GM23248 (cell line): Measurements from ENCODE around the gene NEMP2. TPM values are rescaled to one million over a fixed set of nuclear protein-coding genes. Genes with fewer than 3 reads are reported as not detected.
"Not testable (repeated sequence)": the region's sequence is repeated elsewhere in the genome, so short reads cannot be mapped to it uniquely, and the experiment has no call there.

Source experiments
- DNase-seq: peaks from one replicate; pipeline ENCODE4 v3.0.0-alpha.2; 2015
- H2AFZ ChIP-seq: fragments of 200-600 bp; sonication (generic); 2 replicates; pipeline ENCODE4 v1.6.1; 2016; ENCODE audit warnings: antibody characterized with exemption
- H3F3A ChIP-seq: fragments of 200-600 bp; sonication (generic); 2 replicates; pipeline ENCODE4 v1.6.1; 2016; ENCODE audit warnings: mild to moderate bottlenecking, antibody characterized with exemption, mixed run types; ENCODE audit not compliant: insufficient read depth
- H3K27ac ChIP-seq: fragments of 200-600 bp; sonication (generic); 2 replicates; pipeline ENCODE4 v1.5.1; 2016; ENCODE audit warnings: mild to moderate bottlenecking
- H3K27me3 ChIP-seq: fragments of 200-600 bp; sonication (generic); replicated peaks from 2 replicates; pipeline ENCODE4 v1.6.1; 2016; ENCODE audit warnings: mild to moderate bottlenecking; ENCODE audit not compliant: insufficient read depth
- H3K36me3 ChIP-seq: fragments of 200-600 bp; sonication (generic); 2 replicates; pipeline ENCODE4 v1.6.1; 2016; ENCODE audit warnings: low read depth, mild to moderate bottlenecking
- H3K4me1 ChIP-seq: fragments of 200-600 bp; sonication (generic); 2 replicates; pipeline ENCODE4 v1.6.1; 2016; ENCODE audit warnings: mild to moderate bottlenecking; ENCODE audit not compliant: insufficient read depth
- H3K4me2 ChIP-seq: fragments of 200-600 bp; sonication (generic); one replicate; pipeline ENCODE4 v1.6.1; 2016; ENCODE audit warnings: mild to moderate bottlenecking; ENCODE audit not compliant: unreplicated experiment
- H3K4me3 ChIP-seq: fragments of 200-600 bp; sonication (generic); 2 replicates; pipeline ENCODE4 v1.5.1; 2016; ENCODE audit warnings: mild to moderate bottlenecking
- H3K79me2 ChIP-seq: fragments of 200-600 bp; sonication (generic); 2 replicates; pipeline ENCODE4 v1.6.1; 2016; ENCODE audit warnings: mild to moderate bottlenecking; ENCODE audit not compliant: insufficient read depth
- H3K9ac ChIP-seq: fragments of 200-600 bp; sonication (generic); 2 replicates; pipeline ENCODE4 v1.6.1; 2016; ENCODE audit warnings: mild to moderate bottlenecking
- H3K9me2 ChIP-seq: fragments of 200-600 bp; sonication (generic); 2 replicates; pipeline ENCODE4 v1.6.1; 2016; ENCODE audit warnings: mixed run types, mild to moderate bottlenecking, moderate library complexity; ENCODE audit not compliant: insufficient read depth
- H3K9me3 ChIP-seq: fragments of 200-600 bp; sonication (generic); one replicate; pipeline ENCODE4 v1.6.1; 2017; ENCODE audit warnings: low read depth
- H4K20me1 ChIP-seq: fragments of 200-600 bp; sonication (generic); 2 replicates; pipeline ENCODE4 v1.6.0; 2016; ENCODE audit not compliant: insufficient read depth
- EZH2 ChIP-seq: fragments of 200-600 bp; sonication (generic); IDR thresholded peaks from 2 replicates; pipeline ENCODE4 v1.6.1; 2018; ENCODE audit warnings: antibody characterized with exemption, mild to moderate bottlenecking; ENCODE audit not compliant: insufficient read depth, poor library complexity, severe bottlenecking
- EZH2phosphoT487 ChIP-seq: fragments of 200-600 bp; sonication (generic); IDR thresholded peaks from 2 replicates; pipeline ENCODE4 v1.6.1; 2018; ENCODE audit warnings: antibody characterized with exemption, moderate library complexity, mild to moderate bottlenecking, low read depth; ENCODE audit not compliant: insufficient read depth
- WGBS, 2 experiments: methylation state at CpG; one replicate each; pipeline ENCODE4 v1.1.6; 2015 to 2017; ENCODE audit warnings: low lambda C conversion rate in 2 of 2, low coverage in 1 of 2; ENCODE audit errors: missing lambda C conversion rate in 2 of 2; 5-methylcytosine and 5-hydroxymethylcytosine counted together
- in situ Hi-C: fragments of 300-500 bp; cut with MboI; formaldehyde crosslinking; loops from 2 replicates; pipeline ENCODE4 v1.15.0; 2020
- polyA plus RNA-seq: library from polyadenylated mRNA; unstranded; fragments of >200 nt; fragmentation: Nextera tagmentation; extraction: Ambion mirVana; gene quantifications from 2 replicates; pipeline ENCODE4 v1.2.1, GENCODE V29; 2016
- total RNA-seq: library from RNA; depleted of rRNA; stranded (reverse); fragments of >200 nt; shearing (Covaris generic); gene quantifications from 2 replicates; pipeline ENCODE4 v1.2.3, GENCODE V29; 2014

Gene NEMP2
- total and polyA plus RNA-seq, 2 experiments from 2014 or later, result 2.7 to 3.8 TPM

- H3K9ac ChIP-seq, result peak overlapping the region; percentile 57
- H4K20me1 ChIP-seq, result no peaks in the 10 kb centered on the region
- H3K36me3 ChIP-seq, result no peaks in the 10 kb centered on the region
- H3K4me1 ChIP-seq, result peaks cover 43% of the 10 kb centered on the region
- no peaks in the 10 kb centered on the region for H3K9me3 ChIP-seq
- 12 to 15% methylated on average over 4 of the region's 4 CpGs for WGBS, 2 experiments
- H3K4me3 ChIP-seq, result no peak overlapping the region
- TF ChIP-seq EZH2phosphoT487, result no peak
- no peaks in the 10 kb centered on the region for H3K9me2 ChIP-seq
- no peaks in the 10 kb centered on the region for H3K79me2 ChIP-seq
- H3K4me2 ChIP-seq, result peak overlapping the region; percentile 52
- no peak overlapping the region for H2AFZ ChIP-seq
- H3K27ac ChIP-seq, result peak overlapping the region; percentile 81
- peaks cover 19% of the 10 kb centered on the region for H3F3A ChIP-seq
- DNase-seq, result peak; percentile 97
- H3K27me3 ChIP-seq, result no peaks in the 10 kb centered on the region
- in situ Hi-C loops, result no loop called here
Measured at GRCh38 chr2:190468814-190469569, 65.5 kb downstream of the NEMP2 start.

- H3K36me3 ChIP-seq, H3K4me2 ChIP-seq, in situ Hi-C loops, DNase-seq, H2AFZ ChIP-seq, H4K20me1 ChIP-seq, H3K27me3 ChIP-seq, H3K4me3 ChIP-seq, H3K9me2 ChIP-seq, H3K9ac ChIP-seq, H3K79me2 ChIP-seq, H3K9me3 ChIP-seq: not testable (repeated sequence)
- peaks cover 43% of the 10 kb centered on the region for H3K4me1 ChIP-seq
- WGBS, 2 experiments, result 46 to 68% methylated on average over 1 of the region's 1 CpG
- H3F3A ChIP-seq, result peaks cover 19% of the 10 kb centered on the region
- H3K27ac ChIP-seq, result peak overlapping the region; percentile 81
Measured at GRCh38 chr2:190468354-190468753, 66.2 kb downstream of the NEMP2 start.

GRCh38 chr2:190467575-190468083, 66.9 kb downstream of the NEMP2 start:
- Histone ChIP-seq H3K27me3 (no peaks in the 10 kb centered on the region), H3K9me2 (no peaks in the 10 kb centered on the region), H3K4me1 (peaks cover 43% of the 10 kb centered on the region), H3K4me2 (peak overlapping the region; percentile 54), H2AFZ (peak overlapping the region; percentile 59; the same call in 1 of the 2 replicates), H3F3A (peaks cover 19% of the 10 kb centered on the region), H3K79me2 (no peaks in the 10 kb centered on the region), H3K36me3 (no peaks in the 10 kb centered on the region), H3K4me3 (no peak overlapping the region), H4K20me1 (no peaks in the 10 kb centered on the region), H3K9me3 (no peaks in the 10 kb centered on the region), H3K27ac (0 out of 2 replicates have a peak overlapping the region, but pooled peaks have one; percentile 14), H3K9ac (peak overlapping the region; percentile 38)
- peak; percentile 65 for DNase-seq
- 18 to 20% methylated on average over 5 of the region's 5 CpGs for WGBS, 2 experiments
- in situ Hi-C loops, result no loop called here
- TF ChIP-seq EZH2 (no peak), EZH2phosphoT487 (no peak)

- 60 to 64% methylated on average over 5 of the region's 5 CpGs for WGBS, 2 experiments
- in situ Hi-C loops, result no loop called here
- Histone ChIP-seq H3K79me2 (no peaks in the 10 kb centered on the region), H3K36me3 (no peaks in the 10 kb centered on the region), H3K4me3 (no peak overlapping the region), H3K27me3 (no peaks in the 10 kb centered on the region), H3K4me1 (peaks cover 43% of the 10 kb centered on the region), H3K9ac (peak overlapping the region; percentile 38), H3K4me2 (peak overlapping the region; percentile 54), H3F3A (peaks cover 19% of the 10 kb centered on the region), H3K27ac (0 out of 2 replicates have a peak overlapping the region, but pooled peaks have one; percentile 14), H3K9me2 (no peaks in the 10 kb centered on the region), H4K20me1 (no peaks in the 10 kb centered on the region), H2AFZ (peak overlapping the region; percentile 59; the same call in 1 of the 2 replicates), H3K9me3 (no peaks in the 10 kb centered on the region)
- DNase-seq, result peak; percentile 30
- no peak for TF ChIP-seq EZH2
- no peak for TF ChIP-seq EZH2phosphoT487
Measured at GRCh38 chr2:190466819-190467446, 67.6 kb downstream of the NEMP2 start.
